ENCODE data around the gene KCNAB1. TPM values are rescaled to one million over a fixed set of nuclear protein-coding genes. Genes with fewer than 3 reads are reported as not detected.

The KCNAB1 gene
- total RNA-seq, 1 donor from 2014 or later: 3.2 TPM

GRCh38 chr3:156536524-156537316 is 416.3 kb downstream of the KCNAB1 start:
- intact Hi-C loops (cut with DNase I): no loop called here
- Histone ChIP-seq H3K27me3 (no peaks in the 10 kb centered on the region), H3K9me3 (no peaks in the 10 kb centered on the region), H3K4me1 (peaks cover 10% of the 10 kb centered on the region), H3K27ac (no peak overlapping the region), H3K4me3 (no peak overlapping the region), H3K36me3 (peaks cover 22% of the 10 kb centered on the region)
- ATAC-seq: no peak
- no peak for TF ChIP-seq CTCF (IDR thresholded peaks at IDR 0.05)
- no peak for DNase-seq

GRCh38 chr3:156539051-156539450 is 418.7 kb downstream of the KCNAB1 start:
- peaks cover 45% of the 10 kb centered on the region for H3K36me3 ChIP-seq

GRCh38 chr3:156539802-156540201 is 419.4 kb downstream of the KCNAB1 start:
- ATAC-seq: no peak
- Histone ChIP-seq H3K9me3 (no peaks in the 10 kb centered on the region), H3K36me3 (peaks cover 53% of the 10 kb centered on the region), H3K27me3 (no peaks in the 10 kb centered on the region), H3K4me3 (no peak overlapping the region), H3K4me1 (peaks cover 10% of the 10 kb centered on the region), H3K27ac (no peak overlapping the region)
- intact Hi-C loops (cut with DNase I): no loop called here
- no peak for DNase-seq
- no peak for TF ChIP-seq CTCF (IDR thresholded peaks at IDR 0.05)

More at GRCh38 chr3:156539051-156539450, 418.7 kb downstream of the KCNAB1 start:
- ATAC-seq: no peak
- no peak for DNase-seq
- no peak overlapping the region for H3K4me3 ChIP-seq
- no peaks in the 10 kb centered on the region for H3K9me3 ChIP-seq
- no peaks in the 10 kb centered on the region for H3K27me3 ChIP-seq
- peaks cover 10% of the 10 kb centered on the region for H3K4me1 ChIP-seq
- no peak for TF ChIP-seq CTCF (IDR thresholded peaks at IDR 0.05)
- no peak overlapping the region for H3K27ac ChIP-seq
- intact Hi-C loops (cut with DNase I): no loop called here

GRCh38 chr3:156542101-156543042 is 422.0 kb downstream of the KCNAB1 start:
- no peak overlapping the region for H3K4me3 ChIP-seq
- no peak for TF ChIP-seq CTCF (IDR thresholded peaks at IDR 0.05)
- H3K9me3 ChIP-seq: no peaks in the 10 kb centered on the region
- intact Hi-C loops (cut with DNase I): no loop called here
- ATAC-seq (no peak), DNase-seq (no peak)
- H3K36me3 ChIP-seq: peaks cover 70% of the 10 kb centered on the region
- no peaks in the 10 kb centered on the region for H3K27me3 ChIP-seq
- H3K4me1 ChIP-seq: no peaks in the 10 kb centered on the region
- H3K27ac ChIP-seq: no peak overlapping the region

GRCh38 chr3:156543043-156543555 is 422.7 kb downstream of the KCNAB1 start:
- no peak overlapping the region for H3K4me3 ChIP-seq
- no peaks in the 10 kb centered on the region for H3K9me3 ChIP-seq
- no peak for TF ChIP-seq CTCF (IDR thresholded peaks at IDR 0.05)
- H3K27ac ChIP-seq: no peak overlapping the region
- H3K36me3 ChIP-seq: peaks cover 78% of the 10 kb centered on the region
- no peak for ATAC-seq
- peaks cover 6% of the 10 kb centered on the region for H3K4me1 ChIP-seq
- no peak for DNase-seq
- intact Hi-C loops (cut with DNase I): no loop called here
- H3K27me3 ChIP-seq: no peaks in the 10 kb centered on the region
